GM12892 (cell line): Measurements from ENCODE around the gene TRIO.

Experiments
- POLR2A ChIP-seq: IDR thresholded peaks from 2 replicates; pipeline ENCODE4 v1.6.1; 2011; ENCODE audit warnings: low read depth, low read length, control low read depth
- TAF1 ChIP-seq: IDR thresholded peaks from 2 replicates; pipeline ENCODE4 v1.6.1; 2011; ENCODE audit warnings: low read depth, mild to moderate bottlenecking, control low read depth, low read length, borderline replicate concordance

DNA sequence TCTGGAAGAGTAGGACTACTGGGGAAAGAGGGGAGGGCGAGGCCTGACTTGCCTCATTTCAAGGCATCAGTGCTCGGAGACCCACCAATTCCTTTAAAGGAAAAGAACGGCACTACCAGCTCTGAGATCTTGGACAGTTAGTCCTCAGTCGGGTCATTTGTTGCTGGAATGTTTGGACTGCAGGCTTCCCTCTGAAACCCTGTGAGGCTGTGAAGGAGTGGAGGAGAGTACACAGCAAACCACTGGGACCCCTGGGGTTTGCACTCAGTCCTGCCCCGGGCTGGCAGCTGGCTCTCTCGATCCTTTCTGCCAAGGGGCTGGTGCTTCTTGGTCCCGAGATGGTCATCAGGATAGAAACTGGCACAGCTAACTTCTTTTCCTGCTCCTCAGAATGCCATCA is 194.5 kb downstream of the TRIO start:
- TF ChIP-seq POLR2A (no peak), TAF1 (no peak)
